GM12891 (cell line): Measurements from ENCODE around the gene SCN1B.

Experiments
- POLR2A ChIP-seq: IDR thresholded peaks from 2 replicates; pipeline ENCODE4 v1.6.1; 2011; ENCODE audit warnings: low read depth, low read length, control low read depth
- POLR2AphosphoS5 ChIP-seq: IDR thresholded peaks from 2 replicates; pipeline ENCODE4 v1.6.1; 2011; ENCODE audit warnings: low read depth, low read length, control low read depth

- TF ChIP-seq POLR2AphosphoS5 (no peak), POLR2A (no peak)
Measured at GRCh38 chr19:35052599-35053190, 22.4 kb downstream of the SCN1B start.
